A549 (cell line): ENCODE results near the gene ATOX1. TPM values are rescaled to one million over a fixed set of nuclear protein-coding genes. Genes with fewer than 3 reads are reported as not detected.
"Not testable (repeated sequence)": the region's sequence is repeated elsewhere in the genome, so short reads cannot be mapped to it uniquely, and the experiment has no call there.

Experiments used
- ATAC-seq, 2 experiments: fragments of 200-7000 bp in 1 of 2; fragments of >200 bp in 1 of 2; cut with Nextera tagmentation in 1 of 2; cut with Tn5 transposase in 1 of 2; 3 replicates each; pipeline versions ENCODE4 v1.8.0 to v1.9.1; 2018 to 2020; ENCODE audit warnings: mild to moderate bottlenecking in 1 of 2, moderate library complexity in 1 of 2
- CTCF ChIA-PET: fragments of 300-600 bp; sonication (Branson Sonifier 250); formaldehyde crosslinking; extraction: SDS; loops from one replicate; lab custom pipeline; 2021; ENCODE audit warnings: antibody characterized with exemption, inconsistent platforms; lab: Yijun Ruan, JAX
- POLR2A ChIA-PET: fragments of 350-600 bp; formaldehyde crosslinking; extraction: SDS; loops from one replicate; lab custom pipeline; 2021; ENCODE audit warnings: antibody characterized with exemption, inconsistent platforms; lab: Yijun Ruan, JAX
- DNase-seq, 2 experiments: peaks; one replicate each; pipeline versions ENCODE4 v3.0.0 to v3.0.0-alpha.2; 2011 to 2016; ENCODE audit warnings: low read depth in 1 of 2, low spot score in 1 of 2
- FAIRE-seq: peaks from 2 replicates; lab custom pipeline; 2011; peaks lifted over from hg19 to GRCh38; lab: Jason Lieb, UNC
- H3K27ac ChIP-seq, 2 experiments: fragments of >200 bp; sonication (Bioruptor Twin); formaldehyde crosslinking; 3 replicates each; pipeline ENCODE4 v1.5.1; 2016 to 2017
- H3K4me1 ChIP-seq: fragments of >200 bp; sonication (Bioruptor Twin); formaldehyde crosslinking; 3 replicates; pipeline ENCODE4 v1.6.1; 2016
- H3K4me2 ChIP-seq: fragments of >200 bp; sonication (Bioruptor Twin); formaldehyde crosslinking; 3 replicates; pipeline ENCODE4 v1.6.1; 2016
- H3K4me3 ChIP-seq: fragments of >200 bp; sonication (Bioruptor Twin); formaldehyde crosslinking; 3 replicates; pipeline ENCODE4 v1.5.1; 2016
- H3K9me3 ChIP-seq: fragments of >200 bp; sonication (Bioruptor Twin); formaldehyde crosslinking; 3 replicates; pipeline ENCODE4 v1.6.1; 2016
- ATOH8 ChIP-seq: fragments of 250-450 bp; sonication (Bioruptor Pico); IDR thresholded peaks from 2 replicates; pipeline ENCODE4 v1.5.0; 2020; ENCODE audit warnings: low read depth, mild to moderate bottlenecking, moderate library complexity
- BCL3 ChIP-seq: fragments of >200 bp; sonication (Bioruptor Twin); formaldehyde crosslinking; IDR thresholded peaks from 3 replicates; pipeline ENCODE4 v1.6.1; 2016
- CEBPB ChIP-seq, 2 experiments: fragments of >200 bp in 1 of 2; sonication (Bioruptor Twin) in 1 of 2; formaldehyde crosslinking in 1 of 2; IDR thresholded peaks; 2 replicates each; pipeline ENCODE4 v1.6.1; 2012 to 2016
- CHD4 ChIP-seq: fragments of 200-600 bp; sonication (generic); IDR thresholded peaks from 2 replicates; pipeline ENCODE4 v1.6.1; 2016; ENCODE audit warnings: antibody characterized with exemption, mild to moderate bottlenecking, borderline replicate concordance
- EHMT2 ChIP-seq: fragments of 200-600 bp; sonication (generic); IDR thresholded peaks from 2 replicates; pipeline ENCODE4 v1.6.1; 2016; ENCODE audit warnings: antibody characterized with exemption, low read depth, mild to moderate bottlenecking, moderate library complexity
- EP300 ChIP-seq, 2 experiments: fragments of >200 bp; sonication (Bioruptor Twin); formaldehyde crosslinking; IDR thresholded peaks; 2 replicates in 1 of 2; 3 replicates in 1 of 2; pipeline ENCODE4 v1.6.1; 2016 to 2017
- ESRRA ChIP-seq: fragments of 150-350 bp; IDR thresholded peaks from 2 replicates; pipeline ENCODE4 v1.6.1; 2014; ENCODE audit warnings: mild to moderate bottlenecking, low read length, borderline replicate concordance
- FOSL2 ChIP-seq, 2 experiments: fragments of 450-650 bp in 1 of 2; fragments of >200 bp in 1 of 2; sonication (Bioruptor Twin) in 1 of 2; formaldehyde crosslinking; IDR thresholded peaks; 2 replicates each; pipeline versions ENCODE4 v1.5.0 to v1.6.1; 2016 to 2020; ENCODE audit warnings: mild to moderate bottlenecking in 1 of 2, moderate library complexity in 1 of 2
- GATA3 ChIP-seq: IDR thresholded peaks from 2 replicates; pipeline ENCODE4 v1.6.1; 2012; ENCODE audit warnings: borderline replicate concordance
- HDAC2 ChIP-seq: fragments of 200-600 bp; sonication (generic); IDR thresholded peaks from 2 replicates; pipeline ENCODE4 v1.6.1; 2016
- HOXB13 ChIP-seq: fragments of 250-450 bp; sonication (Bioruptor Pico); IDR thresholded peaks from 2 replicates; pipeline ENCODE4 v1.5.0; 2020; ENCODE audit warnings: low read depth, mild to moderate bottlenecking, moderate library complexity
- MAFK ChIP-seq: fragments of 450-650 bp; IDR thresholded peaks from 2 replicates; pipeline ENCODE4 v1.6.1; 2014; ENCODE audit not compliant: partially characterized antibody
- MAX ChIP-seq: IDR thresholded peaks from 2 replicates; pipeline ENCODE4 v1.6.1; 2012
- MAZ ChIP-seq: fragments of 150-350 bp; IDR thresholded peaks from 2 replicates; pipeline ENCODE4 v1.6.1; 2014; ENCODE audit warnings: antibody characterized with exemption, low read depth, low read length, borderline replicate concordance
- PBX3 ChIP-seq: IDR thresholded peaks from 2 replicates; pipeline ENCODE4 v1.6.1; 2012
- POLR2AphosphoS2 ChIP-seq: conservative IDR thresholded peaks from 2 replicates; pipeline ENCODE4 v1.6.1; 2012; ENCODE audit warnings: low read length, improper control_type of control experiment, inconsistent platforms
- RCOR1 ChIP-seq: fragments of 150-350 bp; IDR thresholded peaks from 2 replicates; pipeline ENCODE4 v1.6.1; 2014; ENCODE audit warnings: antibody characterized with exemption, low read length, low read depth
- RFX5 ChIP-seq: fragments of 450-650 bp; IDR thresholded peaks from 2 replicates; pipeline ENCODE4 v1.7.1; 2014; ENCODE audit warnings: antibody characterized with exemption, mild to moderate bottlenecking, moderate library complexity
- RNF2 ChIP-seq: fragments of 200-600 bp; sonication (generic); IDR thresholded peaks from 2 replicates; pipeline ENCODE4 v1.6.1; 2016; ENCODE audit warnings: low read depth, mild to moderate bottlenecking, antibody characterized with exemption, moderate library complexity, borderline replicate concordance
- TFCP2L1 ChIP-seq: fragments of 250-450 bp; sonication (Bioruptor Pico); IDR thresholded peaks from 2 replicates; pipeline ENCODE4 v1.5.0; 2021; ENCODE audit warnings: mild to moderate bottlenecking
- TP53 ChIP-seq: fragments of 250-450 bp; sonication (Bioruptor Pico); IDR thresholded peaks from 2 replicates; pipeline ENCODE4 v1.5.0; 2021; ENCODE audit warnings: mild to moderate bottlenecking, moderate library complexity
- ZNF302 ChIP-seq: fragments of 250-450 bp; sonication (Bioruptor Pico); IDR thresholded peaks from 2 replicates; pipeline ENCODE4 v1.9.0; 2021; ENCODE audit warnings: inconsistent platforms, mild to moderate bottlenecking, moderate library complexity
- WGBS: methylation state at CpG from one replicate; pipeline ENCODE4 v1.1.6; 2017; ENCODE audit errors: missing lambda C conversion rate; 5-methylcytosine and 5-hydroxymethylcytosine counted together
- polyA plus RNA-seq, 4 experiments: library from polyadenylated mRNA; depleted of rRNA in 3 of 4; stranded (reverse); fragments of >200 nt; fragmentation: RNase III in 1 of 4; extraction: RNeasy Plus Mini Kit Qiagen cat#74134 plus additional on column Dnase treatment in 1 of 4; gene quantifications; 2 replicates in 3 of 4; 3 replicates in 1 of 4; pipeline ENCODE4 v1.2.3, GENCODE V29; 2011 to 2017

Gene ATOX1
- polyA plus RNA-seq, 2 of the 4 experiments (the other 2 are of a cell fraction): 58.1 to 218 TPM

GRCh38 chr5:151729597-151729996 is 28.8 kb downstream of the ATOX1 start:
- WGBS: 34% methylated on average over 5 of the region's 5 CpGs
- peak overlapping the region; percentile 56 to 85; a peak in 5 of 6 replicates for H3K27ac ChIP-seq
- peaks cover 10% of the 10 kb centered on the region; the same call in 2 of the 3 replicates for H3K4me1 ChIP-seq
- ATAC-seq (peak in 1 of 2 experiments; percentile 47; a peak in 3 of 6 replicates), DNase-seq (peak in 1 of 2 experiments; percentile 69)
- H3K4me2 ChIP-seq: peak overlapping the region; percentile 44; the same call in 2 of the 3 replicates
- FAIRE-seq; H3K4me3 ChIP-seq; POLR2A ChIA-PET; H3K9me3 ChIP-seq; TF ChIP-seq FOSL2 (IDR thresholded peaks at IDR 0.05): not testable (repeated sequence)
- CTCF ChIA-PET: interaction anchor here (24.6 kb wide), 1 partner anchor 73 kb away, joined by 529 read pairs; no protein-coding TSS in a partner anchor
- peak; percentile 79; the same call in 1 of the 2 replicates for TF ChIP-seq GATA3
- TF ChIP-seq EP300 (IDR thresholded peaks at IDR 0.05): peak in 1 of 2 experiments; percentile 80; a peak in 2 of 5 replicates
- 0 out of 2 replicates have a peak, but pooled peaks have one; percentile 28 for TF ChIP-seq MAX
- peak; percentile 66 for TF ChIP-seq FOSL2 (CRISPR knock-in tag; IDR thresholded peaks at IDR 0.05)

GRCh38 chr5:151724360-151724759 is 34.1 kb downstream of the ATOX1 start:
- DNase-seq (no peak), ATAC-seq (no peak), FAIRE-seq (no peak)
- TF ChIP-seq ATOH8 (CRISPR knock-in tag) (no peak), HDAC2 (no peak), HOXB13 (CRISPR knock-in tag) (no peak), EHMT2 (no peak), TP53 (CRISPR knock-in tag) (no peak), TFCP2L1 (no peak), POLR2AphosphoS2 (no peak), RFX5 (no peak), GATA3 (no peak), PBX3 (no peak), MAZ (no peak)
- H3K4me3 ChIP-seq: no peak overlapping the region
- CTCF ChIA-PET: interaction anchor here (9.4 kb wide), 1 partner anchor 17 kb away, joined by 65 read pairs; no protein-coding TSS in a partner anchor
- WGBS: 90% methylated on average over 2 of the region's 2 CpGs
- H3K4me2 ChIP-seq: no peak overlapping the region
- POLR2A ChIA-PET: no interaction called here
- peaks cover 18% of the 10 kb centered on the region; the same call in 2 of the 3 replicates for H3K4me1 ChIP-seq
- H3K27ac ChIP-seq: peak overlapping the region in 1 of 2 experiments; percentile 54; a peak in 2 of 6 replicates
- H3K9me3 ChIP-seq: no peaks in the 10 kb centered on the region

- ChIA-PET POLR2A (no interaction called here), CTCF (interaction anchor here (1.6 to 9.4 kb wide), 3 partner anchors 19 to 71 kb away, joined by 4 to 65 read pairs (median 20); no protein-coding TSS in a partner anchor)
- DNase-seq: no peak
- Histone ChIP-seq H3K4me2 (no peak overlapping the region), H3K9me3 (no peaks in the 10 kb centered on the region)
- TF ChIP-seq ESRRA (no peak), ZNF302 (CRISPR knock-in tag) (no peak), TP53 (CRISPR knock-in tag) (no peak), BCL3 (no peak), EHMT2 (no peak), MAFK (no peak), CEBPB (IDR thresholded peaks at IDR 0.05) (no peak), CHD4 (no peak), RNF2 (no peak), RCOR1 (no peak), EP300 (IDR thresholded peaks at IDR 0.05) (no peak)
- TF ChIP-seq, all 56 proteins: peak for 0
- H3K27ac ChIP-seq: peak overlapping the region in 1 of 2 experiments; percentile 58; a peak in 2 of 6 replicates
- H3K4me3 ChIP-seq: no peak overlapping the region
- peaks cover 12% of the 10 kb centered on the region; the same call in 2 of the 3 replicates for H3K4me1 ChIP-seq
- no peak for FAIRE-seq
- no peak for ATAC-seq
These were observed 35.9 kb downstream of the ATOX1 start for GRCh38 chr5:151722546-151722945.
